Thoracic aorta (tissue), 2 donors: ENCODE results near the gene SLC27A4. TPM values are rescaled to one million over a fixed set of nuclear protein-coding genes. Genes with fewer than 3 reads are reported as not detected.

Source experiments
- ATAC-seq: fragments of 150-250 bp; one replicate; pipeline ENCODE4 v1.8.0; 2017; ENCODE audit warnings: low read depth; ENCODE audit not compliant: insufficient number of reproducible peaks, low FRiP score
- DNase-seq: peaks from one replicate; pipeline ENCODE4 v3.0.0-alpha.2; 2020; ENCODE audit warnings: low spot score
- H3K27ac ChIP-seq, 2 donors: fragments of 200-600 bp; sonication (generic); 1 replicate in 1 of 2; 2 replicates in 1 of 2; pipeline ENCODE4 v1.5.1; 2016; ENCODE audit warnings: mild to moderate bottlenecking in 2 of 2, moderate library complexity in 2 of 2
- H3K27me3 ChIP-seq: fragments of 200-600 bp; sonication (generic); replicated peaks from 2 replicates; pipeline ENCODE4 v1.6.0; 2016; ENCODE audit warnings: mild to moderate bottlenecking; ENCODE audit not compliant: insufficient read depth
- H3K36me3 ChIP-seq: fragments of 200-600 bp; sonication (generic); one replicate; pipeline ENCODE4 v1.5.1; 2016
- H3K4me1 ChIP-seq, 2 donors: fragments of 200-600 bp; sonication (generic); 1 replicate in 1 of 2; 2 replicates in 1 of 2; pipeline versions ENCODE4 v1.5.1 to v1.6.0; 2016; ENCODE audit warnings: low read depth in 2 of 2, mild to moderate bottlenecking in 1 of 2; ENCODE audit not compliant: control insufficient read depth in 1 of 2
- H3K4me3 ChIP-seq: fragments of 200-600 bp; sonication (generic); 2 replicates; pipeline ENCODE4 v1.5.1; 2016; ENCODE audit warnings: mild to moderate bottlenecking
- H3K9me3 ChIP-seq: fragments of 200-600 bp; sonication (generic); 2 replicates; pipeline ENCODE4 v1.5.1; 2016
- total RNA-seq, 2 donors: library from RNA; depleted of rRNA; stranded (reverse); fragments of >200 nt; gene quantifications; one replicate each; pipeline versions ENCODE4 v1.1.0 to v1.2.3, GENCODE V29; 2016
- TF ChIP-seq, protein P1 (sequence below): fragments of 200-600 bp; sonication (generic); IDR thresholded peaks from one replicate; pipeline ENCODE4 v1.5.1; 2019; ENCODE audit warnings: antibody characterized with exemption

Gene SLC27A4
- total RNA-seq, 2 donors from 2014 or later = 20.9 to 36.8 TPM

DNA sequence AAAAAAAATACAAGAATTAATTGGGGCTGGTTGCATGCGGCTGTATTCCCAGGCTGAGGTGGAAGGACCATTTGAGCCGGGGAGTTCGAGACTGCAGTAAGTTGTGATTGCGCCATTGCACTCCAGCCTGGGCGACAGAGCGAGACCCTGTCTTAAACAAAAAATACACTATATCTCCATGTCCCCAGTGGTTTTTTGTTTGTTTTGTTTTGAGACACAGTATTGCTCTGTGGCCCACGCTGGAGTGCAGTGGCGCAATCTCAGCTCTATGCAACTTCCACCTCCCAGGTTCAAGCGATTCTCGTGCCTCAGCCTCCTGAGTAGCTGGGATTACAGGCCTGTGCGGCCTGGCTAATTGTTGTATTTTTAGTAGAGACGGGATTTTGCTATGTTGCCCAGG, 16.5 kb upstream of the SLC27A4 start:
- Histone ChIP-seq H3K4me1 (peaks cover 13 to 24% of the 10 kb centered on the region in 2 donors), H3K27me3 (no peaks in the 10 kb centered on the region), H3K27ac (no peak overlapping the region), H3K36me3 (peaks cover 27% of the 10 kb centered on the region), H3K4me3 (peak overlapping the region; percentile 94), H3K9me3 (no peaks in the 10 kb centered on the region)
- TF ChIP-seq, protein P1, sequence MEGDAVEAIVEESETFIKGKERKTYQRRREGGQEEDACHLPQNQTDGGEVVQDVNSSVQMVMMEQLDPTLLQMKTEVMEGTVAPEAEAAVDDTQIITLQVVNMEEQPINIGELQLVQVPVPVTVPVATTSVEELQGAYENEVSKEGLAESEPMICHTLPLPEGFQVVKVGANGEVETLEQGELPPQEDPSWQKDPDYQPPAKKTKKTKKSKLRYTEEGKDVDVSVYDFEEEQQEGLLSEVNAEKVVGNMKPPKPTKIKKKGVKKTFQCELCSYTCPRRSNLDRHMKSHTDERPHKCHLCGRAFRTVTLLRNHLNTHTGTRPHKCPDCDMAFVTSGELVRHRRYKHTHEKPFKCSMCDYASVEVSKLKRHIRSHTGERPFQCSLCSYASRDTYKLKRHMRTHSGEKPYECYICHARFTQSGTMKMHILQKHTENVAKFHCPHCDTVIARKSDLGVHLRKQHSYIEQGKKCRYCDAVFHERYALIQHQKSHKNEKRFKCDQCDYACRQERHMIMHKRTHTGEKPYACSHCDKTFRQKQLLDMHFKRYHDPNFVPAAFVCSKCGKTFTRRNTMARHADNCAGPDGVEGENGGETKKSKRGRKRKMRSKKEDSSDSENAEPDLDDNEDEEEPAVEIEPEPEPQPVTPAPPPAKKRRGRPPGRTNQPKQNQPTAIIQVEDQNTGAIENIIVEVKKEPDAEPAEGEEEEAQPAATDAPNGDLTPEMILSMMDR = no peak
- no peak for ATAC-seq
- no peak for DNase-seq

DNA sequence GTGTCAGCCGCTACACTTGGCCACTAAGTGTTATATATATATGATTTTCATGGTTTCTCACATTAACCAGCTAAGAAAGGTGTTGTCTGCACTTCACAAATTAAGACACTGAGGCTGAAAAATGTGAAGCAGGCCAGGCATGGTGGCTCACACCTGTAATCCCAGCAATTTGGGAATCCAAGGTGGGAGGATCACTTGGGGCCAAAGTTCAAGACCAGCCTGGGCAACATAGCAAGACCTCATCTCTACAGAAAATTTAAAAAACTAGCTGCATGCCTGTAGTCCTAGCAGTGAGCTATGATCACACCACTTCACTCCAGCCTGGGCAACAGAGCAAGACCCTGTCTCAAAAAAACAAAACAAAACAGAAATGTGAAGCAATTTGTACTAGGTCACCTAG, 15.9 kb upstream of the SLC27A4 start:
- no peaks in the 10 kb centered on the region for H3K27me3 ChIP-seq
- H3K36me3 ChIP-seq = peaks cover 27% of the 10 kb centered on the region
- H3K27ac ChIP-seq = no peak overlapping the region
- DNase-seq (no peak), ATAC-seq (no peak)
- TF ChIP-seq, protein P1 = no peak
- no peaks in the 10 kb centered on the region for H3K9me3 ChIP-seq
- peaks cover 13 to 24% of the 10 kb centered on the region in 2 donors for H3K4me1 ChIP-seq
- H3K4me3 ChIP-seq = no peak overlapping the region

DNA sequence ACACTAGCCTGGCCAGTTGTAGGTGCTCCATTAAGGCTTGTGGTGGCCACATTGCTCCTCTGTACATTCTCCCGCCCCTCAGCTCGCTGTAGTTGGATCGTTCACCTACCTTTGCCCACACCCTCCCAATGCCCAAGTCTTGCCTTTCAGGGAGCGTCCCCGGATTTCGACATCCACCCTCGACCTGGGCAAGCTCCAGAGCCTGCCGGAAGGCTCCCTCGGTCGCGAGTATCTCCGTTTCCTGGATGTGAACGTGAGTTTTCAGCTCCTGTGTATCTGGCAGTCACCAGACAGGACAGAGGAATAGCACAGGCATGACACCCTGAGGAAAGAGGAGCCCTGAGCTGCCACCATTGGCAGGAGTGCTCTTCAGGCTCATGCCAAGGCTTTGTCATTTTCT, 14.7 kb upstream of the SLC27A4 start:
- Histone ChIP-seq H3K36me3 (peaks cover 27% of the 10 kb centered on the region), H3K9me3 (no peaks in the 10 kb centered on the region), H3K4me1 (peaks cover 13 to 24% of the 10 kb centered on the region in 2 donors), H3K27ac (no peak overlapping the region), H3K27me3 (no peaks in the 10 kb centered on the region), H3K4me3 (no peak overlapping the region)
- ATAC-seq (no peak), DNase-seq (no peak)
- TF ChIP-seq, protein P1 = no peak

DNA sequence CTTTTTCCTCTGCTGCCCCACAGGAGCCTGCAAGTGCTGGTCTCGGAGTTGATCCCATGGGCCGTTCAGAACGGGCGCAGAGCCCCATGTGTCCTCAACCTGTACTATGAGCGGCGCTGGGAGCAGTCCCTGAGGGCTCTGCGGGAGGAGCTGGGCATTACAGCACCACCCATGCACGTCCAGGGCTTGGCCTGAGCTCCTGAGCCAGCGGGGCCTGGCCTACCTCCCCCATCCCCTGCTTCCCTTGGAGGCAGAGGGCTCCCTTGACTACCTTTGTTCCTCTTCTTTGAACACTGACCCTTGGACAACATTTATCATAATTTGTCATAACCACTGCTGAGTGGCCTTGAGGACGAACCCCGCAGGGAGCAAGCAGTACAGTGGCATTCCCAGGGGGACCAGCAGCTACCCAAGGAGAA, 6.9 kb upstream of the SLC27A4 start:
- TF ChIP-seq, protein P1 = no peak
- no peak for DNase-seq
- Histone ChIP-seq H3K4me1 (no peaks in the 10 kb centered on the region), H3K36me3 (peaks cover 3% of the 10 kb centered on the region), H3K27me3 (no peaks in the 10 kb centered on the region), H3K9me3 (no peaks in the 10 kb centered on the region), H3K27ac (no peak overlapping the region), H3K4me3 (no peak overlapping the region)
- no peak for ATAC-seq

DNA sequence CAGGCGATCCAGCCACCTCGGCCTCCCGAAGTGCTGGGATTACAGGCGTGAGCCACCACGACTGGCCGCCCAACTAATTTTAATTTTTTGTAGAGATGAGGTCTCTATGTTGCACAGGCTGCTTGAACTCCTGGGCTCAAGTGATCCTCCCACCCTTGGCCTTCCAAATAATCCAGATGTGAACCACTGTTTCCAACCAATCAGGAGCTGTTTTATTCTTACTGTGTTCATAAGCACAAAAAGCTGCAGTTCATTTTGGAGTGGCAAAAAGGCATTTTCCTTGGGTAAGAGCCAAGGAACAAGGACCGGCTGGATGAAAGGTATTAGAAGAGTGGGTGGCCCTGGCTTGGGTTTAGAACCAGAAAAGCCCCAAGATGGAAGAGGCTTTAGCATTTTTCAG, 5.2 kb upstream of the SLC27A4 start:
- Histone ChIP-seq H3K4me1 (no peaks in the 10 kb centered on the region), H3K36me3 (no peaks in the 10 kb centered on the region), H3K9me3 (no peaks in the 10 kb centered on the region), H3K4me3 (no peak overlapping the region), H3K27ac (no peak overlapping the region), H3K27me3 (no peaks in the 10 kb centered on the region)
- no peak for DNase-seq
- no peak for ATAC-seq
- TF ChIP-seq, protein P1 = no peak
